NCI-H446 treated with DMSO at 0.1 percent for 48 hours (cell line): Measurements from ENCODE around the gene AFAP1L1.

Experiments used
- DNase-seq: peaks from one replicate; lab custom pipeline; 2025; lab: John Stamatoyannopoulos, UW

Gene AFAP1L1

GRCh38 chr5:149271716-149272563 is at the start of gene AFAP1L1:
AFAP1L1 (plus strand) TSS chr5:149271859; CDS start chr5:149271969, 110 bp downstream.
- no peak for DNase-seq

DNA sequence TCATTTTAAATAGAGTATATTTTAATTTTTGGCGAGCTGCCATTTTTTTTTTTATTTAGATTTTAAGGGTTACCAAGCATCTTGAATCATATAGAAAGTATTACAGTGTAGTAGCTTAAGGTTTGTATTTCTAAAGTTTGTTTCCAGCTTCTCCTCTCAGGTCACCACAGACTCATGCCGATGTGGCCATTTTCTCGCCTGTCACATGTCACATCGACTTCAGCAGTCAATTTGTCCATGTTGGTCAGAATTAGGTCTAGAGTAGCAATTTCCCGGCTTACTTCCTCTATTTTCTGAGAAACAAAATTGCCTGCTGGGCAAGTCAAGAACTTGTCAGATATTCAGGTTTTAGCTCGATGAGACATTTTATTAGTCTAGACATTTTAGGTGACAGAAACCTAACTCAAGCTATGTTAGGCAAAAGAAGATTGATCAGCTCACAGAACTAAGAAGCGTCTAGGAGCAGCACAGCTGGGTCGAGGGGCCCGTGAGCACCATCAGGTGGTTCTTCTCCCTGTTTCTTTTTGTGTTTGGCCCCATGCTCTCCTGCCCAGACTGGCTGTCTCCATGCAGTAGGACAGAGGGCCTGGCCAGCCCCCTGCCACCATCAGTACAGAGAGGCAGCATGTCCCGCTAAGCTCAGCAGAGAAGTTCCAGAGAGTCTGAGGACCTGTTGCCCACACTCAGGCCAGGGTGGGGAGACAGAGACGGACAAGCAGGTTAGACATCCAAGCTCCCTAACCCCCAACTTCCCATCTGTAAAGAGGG is 48.4 kb upstream of the AFAP1L1 start:
- DNase-seq: no peak

DNA sequence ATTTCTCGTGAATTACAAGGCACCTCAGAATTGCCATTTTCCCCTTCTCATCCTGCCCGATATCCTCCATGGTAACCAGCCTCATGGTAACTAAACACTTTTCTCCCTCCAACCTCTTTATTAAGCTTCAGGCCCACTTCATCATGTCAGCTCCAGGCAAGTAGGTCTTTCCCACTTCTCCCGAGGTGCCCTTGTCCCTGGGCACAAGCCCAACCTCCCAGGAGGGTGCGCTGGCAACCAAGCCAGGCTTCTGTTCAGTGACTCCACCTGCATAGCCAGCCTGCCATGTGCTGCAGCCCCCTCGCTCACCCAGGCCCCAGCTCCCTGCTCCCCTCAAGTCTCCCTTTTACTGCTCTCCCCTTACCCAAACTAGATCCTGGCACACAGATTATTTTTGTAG is 47.4 kb upstream of the AFAP1L1 start:
- peak; percentile 19 for DNase-seq

DNA sequence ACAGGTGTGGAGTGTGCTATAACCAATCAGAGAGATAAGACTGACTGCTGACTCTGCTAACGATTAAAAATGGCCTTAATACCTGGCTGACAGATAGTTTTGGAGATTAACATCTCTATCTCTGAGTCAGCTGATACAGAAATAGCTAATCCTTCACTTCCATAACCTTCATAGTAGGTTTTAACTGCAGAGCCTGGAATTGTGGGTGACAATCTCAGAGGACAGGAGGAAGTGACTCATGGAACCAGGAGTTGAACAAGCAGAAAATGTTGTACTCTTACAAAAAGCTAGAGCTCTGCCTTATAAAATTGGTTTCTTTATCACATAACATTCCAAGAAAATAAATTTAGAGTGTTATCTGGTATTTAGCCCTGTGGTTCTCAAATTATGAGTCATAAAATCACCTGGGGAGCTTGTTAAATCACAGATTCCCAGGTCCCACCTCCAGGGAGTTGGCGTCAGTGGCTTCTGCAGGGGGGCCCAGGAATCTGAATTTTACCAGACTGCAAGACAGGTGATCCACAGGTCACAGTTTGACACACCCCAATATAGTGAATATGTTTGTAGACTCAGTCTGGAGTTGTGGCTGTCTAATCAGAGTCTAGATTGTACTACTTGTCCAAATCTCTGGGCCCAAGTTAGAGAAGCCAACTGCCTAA is 44.4 kb upstream of the AFAP1L1 start:
- DNase-seq: no peak

- peak; percentile 39 for DNase-seq
Observed at GRCh38 chr5:149228618-149229297, 42.9 kb upstream of the AFAP1L1 start.

GRCh38 chr5:149229298-149229937 is 42.2 kb upstream of the AFAP1L1 start:
- DNase-seq: no peak

DNA sequence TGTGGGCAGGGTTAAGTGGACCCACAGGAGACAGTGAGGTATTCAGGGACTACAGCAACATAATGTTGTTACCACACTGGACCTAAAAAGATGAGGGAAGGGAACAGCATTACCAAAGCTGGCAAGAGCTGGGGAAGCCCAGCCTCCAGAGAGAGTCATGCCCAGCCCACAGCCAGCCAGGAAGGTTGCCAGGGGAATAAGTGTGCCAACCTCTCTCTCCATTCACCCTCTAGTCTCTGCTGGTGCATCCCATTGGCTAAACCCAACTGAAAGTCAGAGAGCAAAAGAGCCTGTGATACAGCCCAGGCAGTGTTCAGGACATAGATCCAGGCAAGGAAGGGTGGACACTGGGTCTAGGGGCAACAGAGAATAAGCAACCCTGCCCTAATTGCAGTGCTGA is 35.8 kb upstream of the AFAP1L1 start:
- DNase-seq: no peak

DNA sequence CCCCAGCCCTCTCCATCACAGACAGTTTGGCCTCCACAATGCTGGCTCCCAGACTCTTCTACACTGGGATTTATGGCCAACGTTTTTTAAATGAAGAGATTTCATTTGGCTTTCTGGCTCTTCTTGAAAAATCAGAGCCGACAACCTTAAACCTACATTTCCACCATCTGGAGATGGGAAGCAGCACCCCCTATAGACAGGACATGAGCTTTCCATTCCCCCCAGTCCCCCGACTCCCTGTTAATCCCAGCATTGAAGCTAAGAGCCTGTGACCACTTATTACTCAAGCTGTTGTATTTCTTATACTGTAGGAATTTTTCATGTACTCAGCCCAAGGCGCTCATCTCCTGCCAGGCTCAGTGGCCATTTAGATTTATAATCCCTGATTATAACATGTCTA is 34.0 kb upstream of the AFAP1L1 start:
- no peak for DNase-seq

DNA sequence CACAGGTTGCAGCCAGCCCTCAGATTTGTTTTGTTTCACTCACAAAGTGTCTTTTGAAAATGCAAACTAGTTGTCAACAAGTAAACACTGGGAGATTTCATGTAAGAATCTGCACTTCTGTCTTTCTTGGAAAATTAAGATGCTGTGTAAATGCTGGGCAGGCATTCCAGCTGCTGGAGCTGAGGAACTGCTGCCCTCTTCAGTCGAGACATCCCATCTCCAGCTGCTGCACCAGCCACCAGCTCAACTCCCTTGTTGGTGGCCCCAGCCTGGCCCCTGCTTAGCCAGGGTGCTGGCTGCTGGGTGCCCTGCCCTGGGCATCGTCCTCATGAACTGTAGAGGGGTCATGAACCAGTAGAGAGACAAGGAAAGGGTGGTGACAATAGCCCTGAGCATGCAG is 33.1 kb upstream of the AFAP1L1 start:
- DNase-seq: no peak

DNA sequence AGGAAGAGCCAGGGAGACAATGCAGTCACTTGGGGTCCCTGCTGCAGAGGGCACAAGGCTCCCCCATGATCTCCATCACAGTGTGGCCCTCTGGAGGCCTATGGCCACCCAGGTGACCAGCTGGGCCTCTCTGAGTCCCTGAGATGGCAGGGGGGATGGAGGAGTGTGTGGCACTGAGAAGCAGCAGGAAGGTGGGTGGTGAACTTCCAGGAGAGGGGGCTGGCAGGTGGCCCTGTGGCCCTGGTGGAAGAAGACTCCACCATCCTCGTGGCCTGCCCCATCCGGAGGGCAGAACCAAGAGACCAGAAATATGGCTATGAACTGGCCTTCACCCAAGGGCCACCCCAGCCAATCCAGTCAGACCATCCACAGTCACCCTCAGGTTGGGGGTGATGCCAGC is 31.7 kb upstream of the AFAP1L1 start:
- DNase-seq: no peak

DNA sequence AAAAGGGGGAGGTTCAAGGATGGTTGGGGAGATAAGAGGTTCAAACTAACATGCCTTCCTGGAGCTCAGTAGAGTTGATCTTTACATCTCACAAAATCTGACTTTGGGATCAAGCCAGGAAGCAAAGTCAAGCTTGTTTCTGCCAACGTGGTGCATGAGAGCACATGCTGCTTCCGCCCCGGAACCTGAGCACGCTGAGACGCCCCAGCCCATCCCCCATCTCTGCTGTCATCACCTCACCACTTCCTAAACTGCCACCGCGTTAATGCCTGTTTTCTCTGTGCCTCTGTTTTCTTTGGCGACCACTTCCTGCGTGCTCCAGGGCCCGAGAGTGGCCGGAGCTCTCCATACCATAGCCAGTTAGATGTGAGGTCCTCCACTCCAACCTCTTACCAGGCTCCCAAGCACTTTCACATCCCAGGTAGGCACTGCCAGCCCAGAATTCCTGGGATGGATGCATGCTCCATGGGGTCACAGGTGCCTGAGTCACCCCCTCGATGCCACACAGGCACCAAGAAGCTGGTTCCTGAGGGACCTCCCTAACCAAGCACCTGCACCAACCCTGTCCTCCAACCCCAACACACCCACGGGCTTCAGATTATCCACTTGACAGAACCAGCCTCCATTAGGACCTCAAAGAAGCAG is 31.2 kb upstream of the AFAP1L1 start:
- no peak for DNase-seq

DNA sequence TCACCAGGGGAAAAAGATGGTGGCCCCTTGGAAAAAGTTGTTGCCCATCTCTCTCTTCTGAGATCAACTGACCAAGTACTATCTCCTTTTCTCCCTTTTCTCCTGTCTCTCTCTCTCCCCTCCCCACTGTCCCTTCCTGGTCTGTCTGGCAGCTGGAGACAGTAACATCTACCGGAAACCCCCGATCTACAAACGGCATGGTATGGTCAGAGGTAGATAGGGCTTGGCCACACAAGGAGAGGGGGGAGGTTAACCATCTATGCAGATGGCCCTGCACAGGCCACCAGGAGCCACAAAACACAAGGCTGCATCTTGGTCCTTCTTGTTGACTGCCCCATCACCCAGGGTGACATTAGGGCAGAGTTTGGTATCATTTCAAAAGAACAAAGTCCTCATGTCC is 29.3 kb upstream of the AFAP1L1 start:
- no peak for DNase-seq

- no peak for DNase-seq
Observed at GRCh38 chr5:149246906-149247305, 24.8 kb upstream of the AFAP1L1 start.

GRCh38 chr5:149247726-149248125 is 23.9 kb upstream of the AFAP1L1 start:
- no peak for DNase-seq

DNA sequence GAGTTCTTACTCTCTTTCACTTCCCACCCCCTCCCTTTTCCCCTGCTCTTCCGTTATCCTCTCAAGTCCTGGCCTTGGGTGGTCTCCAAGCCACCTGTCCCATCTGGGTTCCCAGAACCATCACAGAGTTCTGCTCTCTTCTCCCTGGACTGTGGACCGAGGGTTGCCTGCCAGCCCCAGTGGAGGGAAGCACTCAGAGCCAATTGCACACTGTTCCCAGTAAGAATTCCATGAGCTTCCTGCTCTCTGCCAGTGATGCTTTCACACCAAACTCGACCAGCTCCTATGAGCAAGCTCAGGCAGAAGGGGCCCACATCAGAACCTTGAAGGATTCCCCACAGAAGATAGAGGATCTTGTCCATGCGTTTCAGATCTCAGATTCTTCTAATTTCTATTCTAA is 20.1 kb upstream of the AFAP1L1 start:
- no peak for DNase-seq

- no peak for DNase-seq
Observed at GRCh38 chr5:149254506-149254905, 17.2 kb upstream of the AFAP1L1 start.

- no peak for DNase-seq
Observed at GRCh38 chr5:149256451-149256850, 15.2 kb upstream of the AFAP1L1 start.

DNA sequence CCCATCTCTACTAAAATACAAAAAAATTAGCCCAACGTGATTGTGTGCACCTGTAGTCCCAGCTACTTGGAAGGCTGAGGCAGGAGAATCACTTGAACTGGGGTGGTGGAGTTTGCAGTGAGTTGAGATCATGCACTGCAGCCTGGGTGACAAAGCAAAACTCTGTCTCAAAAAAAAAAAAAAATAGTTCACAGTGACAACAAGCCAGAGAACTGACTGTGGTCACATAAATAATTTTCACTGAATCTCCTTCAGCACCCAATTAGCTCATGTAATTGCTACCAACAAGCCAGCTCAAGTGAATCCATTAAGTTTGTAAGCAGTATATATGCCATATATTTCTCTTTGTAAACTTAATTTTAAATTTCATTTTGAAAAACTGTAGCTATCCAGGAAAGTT is 14.5 kb upstream of the AFAP1L1 start:
- no peak for DNase-seq

GRCh38 chr5:149257889-149258705 is 13.6 kb upstream of the AFAP1L1 start:
- DNase-seq: no peak

DNA sequence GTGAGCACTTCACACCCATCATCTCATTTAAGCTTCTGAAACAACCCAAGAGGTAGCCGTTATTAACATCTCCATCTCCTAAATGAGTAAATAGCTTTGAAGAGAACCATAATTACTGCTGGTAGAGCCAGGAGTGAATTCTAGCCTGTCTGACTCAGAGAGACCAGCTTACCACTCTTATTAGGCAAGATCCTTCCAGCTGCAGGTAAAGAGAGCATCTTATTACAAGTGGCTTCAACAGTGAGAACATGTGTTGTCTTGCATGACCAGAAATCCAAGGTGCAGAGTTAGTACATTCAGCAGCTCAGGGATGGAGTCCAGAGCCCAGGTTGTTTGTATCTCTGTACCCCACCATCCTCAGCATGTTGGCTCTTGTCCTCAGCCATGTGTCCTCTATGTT is 10.9 kb upstream of the AFAP1L1 start:
- DNase-seq: no peak
